H1 (cell line): ENCODE results near the gene IGF2R. TPM values are rescaled to one million over a fixed set of nuclear protein-coding genes. Genes with fewer than 3 reads are reported as not detected.

Experiments
- CHD7 ChIP-seq: fragments of 300-600 bp; sonication (generic); IDR thresholded peaks from 2 replicates; pipeline ENCODE4 v1.7.1; 2012; ENCODE audit warnings: low read length, moderate library complexity, mild to moderate bottlenecking, inconsistent platforms; ENCODE audit not compliant: insufficient replicate concordance
- POLR2A ChIP-seq, 2 experiments: IDR thresholded peaks; 1 replicate in 1 of 2; 2 replicates in 1 of 2; pipeline ENCODE4 v1.6.1; 2011; ENCODE audit warnings: low read depth in 2 of 2, low read length in 2 of 2, mild to moderate bottlenecking in 2 of 2; ENCODE audit errors: control extremely low read depth in 1 of 2
- RNF2 ChIP-seq: fragments of 200-900, 300-1000 bp; sonication (generic); IDR thresholded peaks from 2 replicates; pipeline ENCODE4 v1.7.1; 2016; ENCODE audit warnings: borderline replicate concordance, low read depth, mild to moderate bottlenecking, antibody characterized with exemption, low read length; ENCODE audit not compliant: poor library complexity, severe bottlenecking; ENCODE audit errors: missing control alignments
- RXRA ChIP-seq: IDR thresholded peaks from 2 replicates; pipeline ENCODE4 v1.6.1; 2011; ENCODE audit warnings: low read depth, mild to moderate bottlenecking, low read length, moderate library complexity; ENCODE audit not compliant: insufficient read depth
- polyA plus RNA-seq, 7 experiments: library from polyadenylated mRNA; depleted of rRNA in 3 of 7; stranded (reverse) in 5 of 7; unstranded in 2 of 7; fragments of >200 nt in 5 of 7; fragments of 200-250 nt in 2 of 7; gene quantifications; 1 replicate in 5 of 7; 2 replicates in 1 of 7; 4 replicates in 1 of 7; pipeline versions ENCODE4 v1.2.1 to v1.2.3, GENCODE V29; 2011 to 2013; ENCODE audit warnings: missing spikeins in 2 of 7, mixed read lengths in 2 of 7
- total RNA-seq: library from RNA; stranded (reverse); fragmentation: NEBNext Ultra II Directional; extraction: Animal tissue kit (Norgen Biotek cat#: 25700); gene quantifications from 2 replicates; pipeline ENCODE4 v1.2.1, GENCODE V29; 2021

The IGF2R gene
- total and polyA plus RNA-seq, 2 of the 8 experiments (the other 6 are each of a cell fraction or from before 2014, with no cell fraction given), result 20.6 to 74.1 TPM

- no peak for TF ChIP-seq CHD7
- no peak for TF ChIP-seq RNF2
- TF ChIP-seq RXRA, result no peak
- TF ChIP-seq POLR2A (IDR thresholded peaks at IDR 0.05; ENCODE audit: control extremely low read depth in 1 of 2, low read depth in 2 of 2, low read length in 2 of 2), result no peak
Measured at GRCh38 chr6:160070427-160070826, 101.5 kb downstream of the IGF2R start (continued).
